Keratinocyte (primary cell): Measurements from ENCODE around the gene ANAPC2. TPM values are rescaled to one million over a fixed set of nuclear protein-coding genes. Genes with fewer than 3 reads are reported as not detected.

Experiments used
- DNase-seq: peaks from one replicate; pipeline ENCODE4 v3.0.0-alpha.2; 2011; ENCODE audit warnings: low read depth, missing footprints, low spot score
- FAIRE-seq: peaks from 2 replicates; lab custom pipeline; 2011; peaks lifted over from hg19 to GRCh38; lab: Jason Lieb, UNC
- H2AFZ ChIP-seq: 2 replicates; pipeline ENCODE4 v1.6.0; 2012; ENCODE audit warnings: low read length, control low read depth, inconsistent platforms; ENCODE audit not compliant: control insufficient read depth
- H3K27ac ChIP-seq: 2 replicates; pipeline ENCODE4 v1.5.1; 2011; ENCODE audit warnings: low read length; ENCODE audit not compliant: control insufficient read depth, insufficient read depth
- H3K27me3 ChIP-seq: 3 replicates; pipeline ENCODE4 v1.6.0; 2011; ENCODE audit warnings: low read length; ENCODE audit not compliant: control insufficient read depth, insufficient read depth; ENCODE audit errors: extremely low read depth
- H3K36me3 ChIP-seq, 2 experiments: 2 replicates in 1 of 2; 3 replicates in 1 of 2; pipeline ENCODE4 v1.5.1; 2011; ENCODE audit warnings: low read length in 2 of 2, mild to moderate bottlenecking in 1 of 2; ENCODE audit not compliant: control insufficient read depth in 2 of 2, insufficient read depth in 2 of 2; ENCODE audit errors: extremely low read depth in 1 of 2
- H3K4me1 ChIP-seq: 3 replicates; pipeline ENCODE4 v1.5.1; 2011; ENCODE audit warnings: low read length; ENCODE audit not compliant: control insufficient read depth, insufficient read depth; ENCODE audit errors: extremely low read depth
- H3K4me2 ChIP-seq: 3 replicates; pipeline ENCODE4 v1.6.0; 2011; ENCODE audit warnings: low read depth, low read length; ENCODE audit not compliant: control insufficient read depth, insufficient read depth; ENCODE audit errors: extremely low read depth
- H3K4me3 ChIP-seq, 3 experiments: fragments of 200-600 bp in 1 of 3; sonication (generic) in 1 of 3; 2 replicates in 2 of 3; 3 replicates in 1 of 3; pipeline ENCODE4 v1.5.1; 2011 to 2016; ENCODE audit warnings: low read length in 3 of 3, mild to moderate bottlenecking in 3 of 3, control low read depth in 2 of 3, inconsistent platforms in 1 of 3, low read depth in 1 of 3, mixed read lengths in 1 of 3, mixed run types in 1 of 3, moderate library complexity in 1 of 3; ENCODE audit not compliant: control insufficient read depth in 2 of 3, insufficient read depth in 2 of 3; ENCODE audit errors: extremely low read depth in 1 of 3
- H3K79me2 ChIP-seq: 2 replicates; pipeline ENCODE4 v1.6.0; 2012; ENCODE audit warnings: low read length; ENCODE audit not compliant: control insufficient read depth, insufficient read depth
- H3K9ac ChIP-seq: 3 replicates; pipeline ENCODE4 v1.6.0; 2011; ENCODE audit warnings: low read length; ENCODE audit not compliant: control insufficient read depth, insufficient read depth; ENCODE audit errors: extremely low read depth
- H3K9me1 ChIP-seq: 3 replicates; pipeline ENCODE4 v1.6.0; 2011; ENCODE audit warnings: low read length; ENCODE audit not compliant: control insufficient read depth, insufficient read depth; ENCODE audit errors: extremely low read depth
- H3K9me3 ChIP-seq: 2 replicates; pipeline ENCODE4 v1.5.1; 2012; ENCODE audit warnings: low read depth, low read length; ENCODE audit not compliant: control insufficient read depth
- H4K20me1 ChIP-seq: 3 replicates; pipeline ENCODE4 v1.6.0; 2011; ENCODE audit warnings: low read length; ENCODE audit not compliant: control insufficient read depth, insufficient read depth; ENCODE audit errors: extremely low read depth
- EZH2 ChIP-seq: IDR thresholded peaks from one replicate; pipeline ENCODE4 v1.6.1; 2012; ENCODE audit warnings: inconsistent platforms, mild to moderate bottlenecking, low read length, moderate library complexity
- dilution Hi-C: fragments of 300-500 bp; cut with MboI; formaldehyde crosslinking; loops from one replicate; pipeline ENCODE4 v1.7.0; 2020; ENCODE audit warnings: low sequenced_read_pairs; ENCODE audit not compliant: extremely low pct_ligation_motif_present
- polyA plus RNA-seq, 5 experiments: library from polyadenylated mRNA; depleted of rRNA in 3 of 5; stranded (reverse) in 3 of 5; stranded (forward) in 1 of 5; unstranded in 1 of 5; fragments of >200 nt; gene quantifications; 1 replicate in 1 of 5; 2 replicates in 3 of 5; 3 replicates in 1 of 5; pipeline versions ENCODE4 v1.2.1 to v1.2.3, GENCODE V29; 2011 to 2012; ENCODE audit warnings: missing spikeins in 2 of 5, low read depth in 1 of 5, low replicate concordance in 1 of 5
- TF ChIP-seq, protein P1 (sequence below), 3 experiments: IDR thresholded peaks in 1 of 3; conservative IDR thresholded peaks in 1 of 3; optimal IDR thresholded peaks in 1 of 3; 2 replicates in 2 of 3; 3 replicates in 1 of 3; pipeline versions ENCODE3 to v1.5.1; 2011; ENCODE audit warnings: low read length in 3 of 3, mild to moderate bottlenecking in 3 of 3, moderate library complexity in 2 of 3, control low read depth in 1 of 3, inconsistent platforms in 1 of 3; ENCODE audit not compliant: insufficient read depth in 2 of 3; ENCODE audit errors: extremely low read depth in 1 of 3

The ANAPC2 gene
- polyA plus RNA-seq, 1 donor (not counting 4 experiments of a cell fraction or from before 2014, with no cell fraction given) = 11.9 TPM

DNA sequence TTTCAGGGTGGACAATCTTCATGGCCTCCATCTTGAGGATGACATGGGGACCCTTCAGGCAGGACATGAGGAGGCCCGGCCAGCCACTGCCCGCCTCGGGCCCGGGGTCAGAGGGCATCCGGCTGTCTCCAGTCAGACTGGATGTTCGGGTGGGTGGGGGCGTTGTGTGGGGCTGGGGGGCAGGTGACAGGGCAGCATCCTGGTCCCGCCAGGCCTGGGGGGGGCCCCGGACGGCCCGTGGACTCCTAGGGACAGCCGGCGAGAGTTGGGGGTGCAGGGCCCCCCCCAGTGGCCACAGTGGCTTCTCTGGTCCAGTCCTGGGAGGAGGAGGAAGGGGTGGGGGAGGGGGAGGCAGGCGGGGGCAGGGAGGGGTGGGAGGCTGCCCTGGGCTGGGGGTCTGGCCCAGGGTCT is 32.7 kb upstream of the ANAPC2 start:
- Histone ChIP-seq H3K36me3 (peaks cover 2 to 5% of the 10 kb centered on the region in 2 experiments), H3K4me1 (peaks cover 43% of the 10 kb centered on the region), H3K4me2 (no peak overlapping the region), H2AFZ (no peak overlapping the region), H3K4me3 (no peak overlapping the region), H3K79me2 (no peaks in the 10 kb centered on the region), H3K9me1 (no peaks in the 10 kb centered on the region), H3K27me3 (no peaks in the 10 kb centered on the region), H3K9me3 (no peaks in the 10 kb centered on the region), H3K9ac (no peak overlapping the region), H4K20me1 (no peaks in the 10 kb centered on the region), H3K27ac (no peak overlapping the region)
- DNase-seq (no peak), FAIRE-seq (no peak)
- dilution Hi-C loops = no loop called here
- no peak for TF ChIP-seq EZH2
- TF ChIP-seq, protein P1, sequence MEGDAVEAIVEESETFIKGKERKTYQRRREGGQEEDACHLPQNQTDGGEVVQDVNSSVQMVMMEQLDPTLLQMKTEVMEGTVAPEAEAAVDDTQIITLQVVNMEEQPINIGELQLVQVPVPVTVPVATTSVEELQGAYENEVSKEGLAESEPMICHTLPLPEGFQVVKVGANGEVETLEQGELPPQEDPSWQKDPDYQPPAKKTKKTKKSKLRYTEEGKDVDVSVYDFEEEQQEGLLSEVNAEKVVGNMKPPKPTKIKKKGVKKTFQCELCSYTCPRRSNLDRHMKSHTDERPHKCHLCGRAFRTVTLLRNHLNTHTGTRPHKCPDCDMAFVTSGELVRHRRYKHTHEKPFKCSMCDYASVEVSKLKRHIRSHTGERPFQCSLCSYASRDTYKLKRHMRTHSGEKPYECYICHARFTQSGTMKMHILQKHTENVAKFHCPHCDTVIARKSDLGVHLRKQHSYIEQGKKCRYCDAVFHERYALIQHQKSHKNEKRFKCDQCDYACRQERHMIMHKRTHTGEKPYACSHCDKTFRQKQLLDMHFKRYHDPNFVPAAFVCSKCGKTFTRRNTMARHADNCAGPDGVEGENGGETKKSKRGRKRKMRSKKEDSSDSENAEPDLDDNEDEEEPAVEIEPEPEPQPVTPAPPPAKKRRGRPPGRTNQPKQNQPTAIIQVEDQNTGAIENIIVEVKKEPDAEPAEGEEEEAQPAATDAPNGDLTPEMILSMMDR (optimal IDR thresholded peaks at IDR 0.05 in 1 of 3, IDR thresholded peaks at IDR 0.05 in 1 of 3, conservative IDR thresholded peaks at IDR 0.05 in 1 of 3; ENCODE audit: extremely low read depth in 1 of 3, insufficient read depth in 2 of 3, low read length in 3 of 3) = no peak

DNA sequence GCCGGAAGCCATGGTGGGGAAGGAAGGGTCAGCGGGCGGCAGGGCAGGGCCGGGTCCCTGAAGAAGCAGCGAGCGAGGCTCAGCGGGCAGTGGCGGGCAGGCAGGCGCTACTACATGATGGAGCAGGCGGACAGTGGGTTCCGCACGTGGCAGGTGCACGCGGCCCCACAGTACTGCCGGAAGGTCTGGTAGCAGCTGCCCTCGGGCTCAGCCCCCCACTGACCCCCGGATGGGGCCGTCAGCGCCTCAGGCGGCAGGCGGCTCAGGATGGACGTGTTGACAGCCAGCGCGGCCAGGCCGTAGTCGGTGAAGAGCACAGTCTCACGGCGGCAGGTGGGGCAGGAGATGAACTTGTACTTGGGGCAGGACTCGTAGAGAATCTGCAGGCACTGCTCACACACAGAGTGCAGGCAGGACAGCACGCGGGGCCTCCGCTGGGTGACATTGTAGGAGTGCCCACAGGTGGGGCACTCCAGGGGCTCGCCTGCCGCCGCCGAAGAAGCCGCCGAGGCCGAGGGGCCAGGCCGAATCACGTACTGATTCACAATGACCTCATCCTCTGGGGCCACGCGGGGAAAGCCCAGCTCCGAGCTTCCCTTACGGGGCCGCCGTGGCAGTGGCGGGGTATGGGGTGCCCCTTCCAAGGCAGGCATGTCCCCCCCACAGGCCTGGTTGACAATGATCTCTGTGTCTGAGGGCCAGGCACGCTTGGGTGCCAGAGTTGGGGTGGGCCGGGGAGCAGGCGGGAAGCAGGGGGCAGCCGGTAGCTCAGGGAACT is 32.1 kb upstream of the ANAPC2 start:
- Histone ChIP-seq H4K20me1 (no peaks in the 10 kb centered on the region), H3K36me3 (peaks cover 3 to 8% of the 10 kb centered on the region in 2 experiments), H3K9ac (no peak overlapping the region), H3K4me1 (peaks cover 39% of the 10 kb centered on the region), H3K4me3 (no peak overlapping the region), H3K79me2 (no peaks in the 10 kb centered on the region), H3K9me3 (no peaks in the 10 kb centered on the region), H3K27ac (no peak overlapping the region), H3K9me1 (no peaks in the 10 kb centered on the region), H3K27me3 (no peaks in the 10 kb centered on the region), H3K4me2 (no peak overlapping the region), H2AFZ (no peak overlapping the region)
- no peak for TF ChIP-seq EZH2
- TF ChIP-seq, protein P1 (optimal IDR thresholded peaks at IDR 0.05 in 1 of 3, IDR thresholded peaks at IDR 0.05 in 1 of 3, conservative IDR thresholded peaks at IDR 0.05 in 1 of 3; ENCODE audit: extremely low read depth in 1 of 3, insufficient read depth in 2 of 3, low read length in 3 of 3) = no peak
- dilution Hi-C loops = no loop called here
- FAIRE-seq (no peak), DNase-seq (no peak)
